GM19438 (cell line): ENCODE results near the gene UGT2B11.
"Not testable (repeated sequence)": the region's sequence is repeated elsewhere in the genome, so short reads cannot be mapped to it uniquely, and the experiment has no call there.

Source experiments
- ATAC-seq: cut with Tn5 transposase; IDR thresholded peaks from one replicate; pipeline ENCODE4 v1.9.1; 2021; ENCODE audit warnings: low read depth; ENCODE audit not compliant: unreplicated experiment

UGT2B11 gene

GRCh38 chr4:69214716-69215115 lies at the start of gene UGT2B11:
Gene UGT2B11, minus strand, starts transcription at chr4:69214748. Its CDS starts 26 bp downstream, at chr4:69214722.
- no peak for ATAC-seq

DNA sequence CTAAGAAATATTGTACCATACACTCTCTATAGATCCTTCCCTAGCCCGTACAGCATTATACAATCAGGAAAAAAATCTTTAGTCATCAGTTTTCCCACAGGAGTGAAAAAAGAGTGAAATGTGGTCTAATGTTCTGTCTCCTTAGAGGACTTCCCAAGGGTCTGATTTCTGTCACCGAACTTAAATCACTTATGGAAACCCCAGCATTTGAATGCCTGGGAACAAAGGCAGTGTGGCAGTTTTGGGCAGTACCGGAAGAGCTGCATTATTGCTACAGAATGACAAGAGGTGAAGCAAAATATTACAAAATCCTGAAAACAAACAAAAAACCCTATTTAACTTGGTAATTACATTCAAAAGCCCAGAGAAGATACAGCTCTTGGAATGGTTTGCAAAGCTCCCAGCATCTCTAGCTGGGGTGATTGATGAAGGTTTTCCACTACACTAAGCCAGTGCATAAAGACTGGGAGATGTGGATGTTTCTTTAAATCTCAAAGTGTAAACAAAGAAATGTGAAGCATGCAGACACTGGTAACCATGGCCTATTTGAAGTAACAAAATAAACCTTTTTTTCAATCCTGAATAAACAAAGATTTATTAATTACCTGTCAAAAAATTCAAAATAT lies 38.7 kb upstream of the UGT2B11 start:
- ATAC-seq: not testable (repeated sequence)

- ATAC-seq: not testable (repeated sequence)
Measured at GRCh38 chr4:69250884-69251283, 36.3 kb upstream of the UGT2B11 start.

DNA sequence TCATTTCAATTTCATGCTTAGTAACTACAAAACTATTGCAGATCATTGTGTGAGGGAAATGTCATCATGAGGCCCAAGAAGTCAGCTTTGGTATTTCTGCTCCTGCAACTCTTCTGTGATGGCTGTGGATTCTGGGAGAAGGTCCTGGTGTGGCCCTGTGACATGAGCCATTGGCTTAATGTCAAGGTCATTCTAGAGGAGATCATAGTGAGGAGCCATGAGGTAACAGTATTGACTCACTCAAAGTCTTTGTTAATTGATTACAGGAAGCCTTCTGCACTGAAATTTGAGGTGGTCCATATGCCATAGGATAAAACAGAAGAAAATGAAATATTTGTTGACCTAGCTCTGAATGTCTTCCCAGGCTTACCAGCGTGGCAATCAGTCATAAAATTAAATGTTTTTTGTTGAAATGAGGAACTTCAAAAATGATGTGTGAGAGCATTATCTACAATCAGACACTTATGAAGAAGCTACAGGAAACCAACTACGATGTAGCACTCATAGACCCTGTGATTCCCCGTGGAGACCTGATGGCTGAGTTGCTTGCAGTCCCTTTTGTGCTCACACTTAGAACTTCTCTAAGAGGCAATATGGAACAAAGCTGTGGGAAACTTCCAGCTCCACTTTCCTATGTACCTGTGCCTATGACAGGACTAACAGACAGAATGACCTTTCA lies 28.2 kb upstream of the UGT2B11 start:
- not testable (repeated sequence) for ATAC-seq

- not testable (repeated sequence) for ATAC-seq
Measured at GRCh38 chr4:69241746-69242145, 27.2 kb upstream of the UGT2B11 start.

- not testable (repeated sequence) for ATAC-seq
Measured at GRCh38 chr4:69240787-69241186, 26.2 kb upstream of the UGT2B11 start.

- ATAC-seq: no peak
Measured at GRCh38 chr4:69239557-69240168, 25.1 kb upstream of the UGT2B11 start.

DNA sequence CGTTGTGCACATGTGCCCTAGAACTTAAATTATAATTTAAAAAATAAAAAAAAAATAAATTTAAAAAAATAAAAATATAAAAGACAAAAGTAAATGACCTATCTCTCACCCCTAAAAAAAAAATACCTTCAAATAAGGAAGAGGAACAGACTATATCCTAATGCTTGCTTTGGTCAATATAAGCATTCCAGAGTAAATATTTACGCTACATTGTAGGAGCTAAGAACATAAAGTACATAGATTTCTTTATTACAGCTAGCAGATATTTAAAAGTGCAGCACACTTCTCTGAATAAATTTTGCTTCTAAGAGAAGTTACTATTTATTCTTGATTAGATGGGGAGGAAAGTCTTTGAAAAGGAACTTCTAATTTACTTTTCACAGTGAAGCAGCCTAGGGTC lies 24.5 kb upstream of the UGT2B11 start:
- ATAC-seq: no peak

DNA sequence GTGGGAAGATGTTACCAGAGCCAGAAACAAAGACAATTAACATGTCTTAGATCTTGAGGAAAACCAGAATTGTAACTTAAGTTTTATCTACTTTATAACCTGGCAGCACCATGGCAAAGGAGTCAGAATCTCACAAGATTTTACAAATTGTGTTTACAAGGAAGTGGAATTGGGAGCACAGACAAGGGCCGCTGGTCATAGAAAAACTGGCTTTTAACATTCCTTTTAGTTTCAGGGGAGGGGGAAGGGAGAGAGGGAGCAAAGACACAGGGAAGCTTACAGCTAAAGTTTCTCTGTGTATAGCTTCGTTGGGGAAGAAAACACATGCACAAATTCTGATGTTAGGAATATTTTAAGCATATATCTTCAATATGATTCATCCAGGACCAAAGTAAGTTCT lies 10.3 kb upstream of the UGT2B11 start:
- no peak for ATAC-seq

GRCh38 chr4:69223277-69223676 lies 8.7 kb upstream of the UGT2B11 start:
- ATAC-seq: not testable (repeated sequence)

DNA sequence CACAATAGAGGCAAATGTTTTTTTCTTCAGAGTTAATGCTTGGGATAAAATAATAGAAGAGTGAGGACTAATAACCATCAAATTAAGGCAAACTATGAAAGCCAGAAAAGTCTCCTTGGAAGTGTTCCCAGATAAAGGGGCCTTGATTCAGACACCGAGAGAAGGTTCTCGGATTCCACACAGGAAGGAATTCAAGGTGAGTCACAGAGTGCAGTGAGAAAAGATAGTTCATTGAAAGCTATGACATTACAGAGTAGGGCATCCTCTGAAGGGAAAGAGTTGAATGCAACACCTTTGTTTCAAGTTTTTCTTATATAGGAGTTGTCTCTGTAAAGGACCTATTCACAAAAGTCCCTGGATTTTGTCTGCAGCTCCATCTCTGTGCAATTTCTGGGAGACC lies 3.9 kb upstream of the UGT2B11 start:
- not testable (repeated sequence) for ATAC-seq

DNA sequence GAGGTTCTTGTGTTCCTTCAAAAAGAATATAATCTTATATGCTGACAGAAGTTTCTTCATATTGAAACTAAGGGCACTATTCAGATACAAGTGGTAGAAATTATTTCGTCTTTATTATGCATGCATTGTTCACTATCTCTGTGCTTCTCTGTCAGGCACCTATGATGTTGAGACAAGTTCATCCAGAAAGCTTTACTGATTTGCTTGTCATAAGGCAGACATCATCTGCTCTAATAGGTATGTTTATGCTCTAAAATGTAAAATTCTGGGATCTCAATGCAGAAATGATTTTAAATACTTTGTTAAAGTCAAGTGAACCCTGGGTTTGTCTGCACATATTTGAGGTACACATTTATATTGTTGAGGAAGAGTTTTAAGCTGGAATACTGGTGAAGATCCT lies 3.6 kb downstream of the UGT2B11 start:
- ATAC-seq: no peak

DNA sequence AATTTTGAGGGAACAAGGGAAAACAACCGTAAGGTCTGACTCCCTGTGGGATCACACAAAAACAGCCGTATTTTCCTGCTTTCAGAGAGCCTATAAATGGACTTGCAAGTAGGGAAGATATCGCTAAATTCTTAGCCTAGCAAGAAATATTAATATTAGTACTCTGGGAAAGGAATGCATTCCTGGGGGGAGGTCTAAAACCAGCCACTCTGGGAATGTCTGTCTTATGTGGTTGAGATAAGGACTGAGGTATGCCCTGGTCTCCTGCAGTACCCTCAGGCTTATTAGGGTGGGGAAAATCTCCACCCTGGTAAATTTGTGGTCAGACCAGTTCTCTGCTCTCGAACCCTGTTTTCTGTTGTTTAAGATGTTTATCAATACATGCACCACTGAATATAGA lies 16.0 kb downstream of the UGT2B11 start:
- not testable (repeated sequence) for ATAC-seq

- no peak for ATAC-seq
Measured at GRCh38 chr4:69196209-69196965, 18.2 kb downstream of the UGT2B11 start.

DNA sequence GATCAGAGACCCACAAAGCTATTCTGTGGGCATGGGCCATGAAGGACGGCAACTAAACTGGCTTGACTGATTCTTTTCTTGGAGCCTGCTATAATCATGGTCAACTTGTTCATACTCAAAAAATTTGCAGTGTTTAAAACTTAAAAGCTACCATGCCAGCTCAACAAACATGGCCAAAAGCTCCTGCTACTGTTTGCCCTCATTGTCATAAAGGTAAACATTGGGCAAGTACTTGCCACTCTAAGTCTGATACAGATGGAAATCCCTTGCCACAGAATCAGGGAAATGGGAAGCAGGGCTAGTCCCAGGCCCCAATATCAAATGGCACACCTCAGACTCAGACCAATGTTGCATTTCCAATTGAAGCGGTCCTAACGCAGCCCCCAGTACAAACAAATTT lies 20.4 kb downstream of the UGT2B11 start:
- ATAC-seq: no peak

DNA sequence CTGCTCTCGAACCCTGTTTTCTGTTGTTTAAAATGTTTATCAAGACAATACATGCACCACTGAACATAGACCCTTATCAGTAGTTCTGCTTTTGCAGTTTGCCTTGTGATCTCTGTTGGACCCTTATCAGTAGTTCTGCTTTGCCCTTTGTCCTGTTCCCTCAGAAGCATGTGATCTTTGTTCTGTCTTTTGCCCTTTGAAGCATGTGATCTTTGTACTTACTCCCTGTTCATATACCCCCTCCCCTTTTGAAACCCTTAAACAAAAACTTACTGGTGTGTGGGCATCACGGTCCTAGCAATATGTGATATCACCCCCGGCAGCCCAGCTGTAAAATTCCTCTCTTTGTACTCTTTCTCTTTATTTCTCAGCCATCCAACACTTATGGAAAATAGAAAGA lies 22.6 kb downstream of the UGT2B11 start:
- not testable (repeated sequence) for ATAC-seq

DNA sequence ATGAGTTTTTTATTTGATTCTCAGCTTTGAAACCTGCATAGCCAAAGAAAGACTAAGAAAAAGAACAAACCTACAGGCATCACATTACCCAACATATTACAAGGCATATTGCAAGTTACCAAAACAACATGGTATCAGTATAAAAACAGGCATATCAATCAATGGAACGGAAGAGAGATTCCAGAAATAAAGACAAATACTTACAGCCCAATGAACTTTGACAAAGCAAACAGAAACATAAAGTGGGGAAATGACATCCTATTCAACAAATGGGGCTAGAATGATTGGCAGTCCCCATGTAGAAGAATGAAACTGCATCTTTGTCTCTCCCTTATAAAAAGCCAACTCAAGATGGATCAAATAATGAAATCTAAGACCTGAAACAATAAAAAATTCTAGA lies 23.9 kb downstream of the UGT2B11 start:
- ATAC-seq: not testable (repeated sequence)

GRCh38 chr4:69181519-69182169 lies 32.9 kb downstream of the UGT2B11 start:
- not testable (repeated sequence) for ATAC-seq

DNA sequence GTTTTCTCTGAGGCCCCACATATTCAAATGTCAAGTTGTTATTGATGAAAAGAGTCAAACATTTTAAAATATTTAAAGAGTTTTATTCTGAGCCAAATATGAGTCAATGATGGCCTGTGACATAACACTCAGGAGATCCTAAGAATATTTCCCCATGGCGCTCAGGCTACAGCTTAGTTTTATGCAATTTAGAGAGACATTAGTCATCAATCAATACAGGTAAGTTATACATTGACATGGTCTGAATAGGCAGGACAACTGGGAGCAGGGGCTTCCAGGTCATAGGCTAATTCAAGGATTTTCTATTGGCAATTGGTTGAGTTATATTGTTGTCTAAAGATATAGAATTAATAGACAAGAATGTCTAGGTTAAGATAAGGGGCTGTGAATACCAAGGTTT lies 34.7 kb downstream of the UGT2B11 start:
- not testable (repeated sequence) for ATAC-seq

DNA sequence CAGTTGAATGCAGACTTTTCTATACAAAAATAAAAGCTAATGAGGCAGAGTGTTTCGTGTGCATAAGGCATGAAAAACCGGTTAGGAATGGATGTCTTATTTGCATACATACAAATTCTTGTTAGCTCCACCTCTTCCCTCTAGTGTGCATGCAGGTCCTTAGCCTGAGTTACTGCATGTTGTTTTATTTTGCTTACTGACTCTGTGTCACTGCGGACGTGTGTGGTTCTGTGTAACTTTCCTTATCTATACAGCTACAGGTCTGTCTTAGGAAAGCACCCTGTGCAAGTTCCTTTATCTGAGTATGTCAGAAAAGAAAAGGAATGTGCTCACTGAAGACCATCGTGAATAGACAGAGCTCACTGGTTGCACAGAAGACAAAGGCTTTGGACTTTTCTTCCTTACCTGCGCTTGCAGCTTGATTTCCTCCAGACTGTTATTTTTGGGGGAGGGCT lies 35.8 kb downstream of the UGT2B11 start:
- not testable (repeated sequence) for ATAC-seq
